SK-N-SH treated with all-trans-retinoic acid at 6 μM for 48 hours (cell line): ENCODE measurements around the gene SERGEF.

ENCODE experiments used
- ATAC-seq: fragments of 200-7000 bp; cut with Tn5 transposase; 3 replicates; pipeline ENCODE4 v1.9.1; 2020; ENCODE audit warnings: mild to moderate bottlenecking, moderate library complexity
- ARNTL ChIP-seq: fragments of 450-650 bp; formaldehyde crosslinking; IDR thresholded peaks from 2 replicates; pipeline ENCODE4 v1.5.0; 2020; ENCODE audit warnings: low read depth, mild to moderate bottlenecking, moderate library complexity, borderline replicate concordance
- BACH2 ChIP-seq: fragments of 250-450 bp; sonication (Bioruptor Pico); IDR thresholded peaks from 2 replicates; pipeline ENCODE4 v1.9.0; 2021; ENCODE audit warnings: mild to moderate bottlenecking, borderline replicate concordance
- CREB5 ChIP-seq: fragments of 250-450 bp; sonication (Bioruptor Pico); IDR thresholded peaks from 2 replicates; pipeline ENCODE4 v1.5.1; 2020; ENCODE audit warnings: low read depth, mild to moderate bottlenecking, moderate library complexity
- CSRNP3 ChIP-seq: fragments of 250-450 bp; sonication (Bioruptor Pico); IDR thresholded peaks from 2 replicates; pipeline ENCODE4 v1.5.1; 2021; ENCODE audit warnings: mild to moderate bottlenecking, moderate library complexity
- ISL1 ChIP-seq: fragments of 250-450 bp; sonication (Bioruptor Pico); IDR thresholded peaks from 2 replicates; pipeline ENCODE4 v2.1.2; 2022; ENCODE audit warnings: mild to moderate bottlenecking, moderate library complexity
- OSR1 ChIP-seq: fragments of 250-450 bp; sonication (Bioruptor Pico); IDR thresholded peaks from 2 replicates; pipeline ENCODE4 v1.8.0; 2022; ENCODE audit warnings: moderate library complexity, mild to moderate bottlenecking, inconsistent platforms
- PATZ1 ChIP-seq: fragments of 250-450 bp; sonication (Bioruptor Pico); IDR thresholded peaks from 2 replicates; pipeline ENCODE4 v1.8.0; 2020; ENCODE audit warnings: mild to moderate bottlenecking, moderate library complexity, borderline replicate concordance
- POU6F1 ChIP-seq: fragments of 250-450 bp; sonication (Bioruptor Pico); IDR thresholded peaks from 2 replicates; pipeline ENCODE4 v1.8.0; 2021; ENCODE audit warnings: low read depth, mild to moderate bottlenecking, moderate library complexity, borderline replicate concordance
- PPARA ChIP-seq: fragments of 250-450 bp; sonication (Bioruptor Pico); IDR thresholded peaks from 2 replicates; pipeline ENCODE4 v1.5.0; 2020; ENCODE audit warnings: mild to moderate bottlenecking, borderline replicate concordance
- SNAI2 ChIP-seq: fragments of 250-450 bp; sonication (Bioruptor Pico); IDR thresholded peaks from 2 replicates; pipeline ENCODE4 v1.5.0; 2020; ENCODE audit warnings: mild to moderate bottlenecking, moderate library complexity
- TCF4 ChIP-seq: fragments of 250-450 bp; sonication (Bioruptor Pico); IDR thresholded peaks from 2 replicates; pipeline ENCODE4 v1.8.0; 2021; ENCODE audit warnings: mild to moderate bottlenecking, moderate library complexity, borderline replicate concordance
- TOX ChIP-seq: fragments of 250-450 bp; sonication (Bioruptor Pico); IDR thresholded peaks from 2 replicates; pipeline ENCODE4 v1.8.0; 2021; ENCODE audit warnings: mild to moderate bottlenecking, moderate library complexity, borderline replicate concordance
- TSHZ2 ChIP-seq: fragments of 250-450 bp; sonication (Bioruptor Pico); IDR thresholded peaks from 2 replicates; pipeline ENCODE4 v1.5.0; 2020; ENCODE audit warnings: mild to moderate bottlenecking, moderate library complexity
- ZC3H10 ChIP-seq: fragments of 250-450 bp; sonication (Bioruptor Pico); IDR thresholded peaks from 2 replicates; pipeline ENCODE4 v1.5.1; 2021; ENCODE audit warnings: mild to moderate bottlenecking, moderate library complexity
- ZFP3 ChIP-seq: fragments of 250-450 bp; sonication (Bioruptor Pico); IDR thresholded peaks from 2 replicates; pipeline ENCODE4 v1.5.0; 2020; ENCODE audit warnings: mild to moderate bottlenecking, moderate library complexity
- ZNF565 ChIP-seq: fragments of 450-650 bp; formaldehyde crosslinking; conservative IDR thresholded peaks from 2 replicates; pipeline ENCODE4 v1.5.0; 2020; ENCODE audit warnings: low read depth, mild to moderate bottlenecking, moderate library complexity
- ZNF70 ChIP-seq: fragments of 450-650 bp; formaldehyde crosslinking; IDR thresholded peaks from 2 replicates; pipeline ENCODE4 v1.5.0; 2020; ENCODE audit warnings: mild to moderate bottlenecking, moderate library complexity
- ZNF8 ChIP-seq: fragments of 450-650 bp; formaldehyde crosslinking; IDR thresholded peaks from 2 replicates; pipeline ENCODE4 v1.5.0; 2020; ENCODE audit warnings: mild to moderate bottlenecking, moderate library complexity

The SERGEF gene

GRCh38 chr11:17958446-17958845 lies 54.4 kb downstream of the SERGEF start:
- ATAC-seq, result no peak
- no peak for TF ChIP-seq PPARA (CRISPR knock-in tag)
- no peak for TF ChIP-seq TCF4 (CRISPR knock-in tag)

GRCh38 chr11:17954395-17955252 lies 58.2 kb downstream of the SERGEF start:
- no peak for ATAC-seq
- no peak for TF ChIP-seq ZC3H10 (CRISPR knock-in tag)
- TF ChIP-seq TSHZ2 (CRISPR knock-in tag), result no peak
- no peak for TF ChIP-seq BACH2 (CRISPR knock-in tag)
- TF ChIP-seq OSR1, result no peak
- TF ChIP-seq TOX (CRISPR knock-in tag), result no peak
- no peak for TF ChIP-seq ARNTL (CRISPR knock-in tag)
- no peak for TF ChIP-seq CSRNP3 (CRISPR knock-in tag)
- TF ChIP-seq ZNF70 (CRISPR knock-in tag), result no peak
- TF ChIP-seq PPARA (CRISPR knock-in tag), result no peak
- no peak for TF ChIP-seq PATZ1
- no peak for TF ChIP-seq POU6F1 (CRISPR knock-in tag)
- TF ChIP-seq TCF4 (CRISPR knock-in tag), result no peak
- TF ChIP-seq ZNF565 (CRISPR knock-in tag), result no peak
- TF ChIP-seq CREB5 (CRISPR knock-in tag), result no peak
- no peak for TF ChIP-seq ZNF8 (CRISPR knock-in tag)
- no peak for TF ChIP-seq ISL1
- no peak for TF ChIP-seq SNAI2 (CRISPR knock-in tag)

- no peak for ATAC-seq
- no peak for TF ChIP-seq CREB5 (CRISPR knock-in tag)
- TF ChIP-seq POU6F1 (CRISPR knock-in tag), result no peak
- TF ChIP-seq PATZ1, result no peak
- TF ChIP-seq TSHZ2 (CRISPR knock-in tag), result no peak
- TF ChIP-seq ZFP3 (CRISPR knock-in tag), result no peak
- TF ChIP-seq TCF4 (CRISPR knock-in tag), result no peak
- no peak for TF ChIP-seq ZNF565 (CRISPR knock-in tag)
Measured at GRCh38 chr11:17952487-17952886, 60.4 kb downstream of the SERGEF start.
